OCI-LY7 (cell line): ENCODE results near the gene KLK12. TPM values are rescaled to one million over a fixed set of nuclear protein-coding genes. Genes with fewer than 3 reads are reported as not detected.

Source experiments
- BruUV-seq: library from RNA; stranded (reverse); fragments of 400-500 nt; replicated peaks from 2 replicates; lab custom pipeline; 2021; lab: Mats Ljungman, UMichigan
- CTCF ChIA-PET: fragments of 300-600 bp; sonication (Branson Sonifier 250); formaldehyde crosslinking; loops from one replicate; lab custom pipeline; 2022; ENCODE audit warnings: antibody characterized with exemption; ENCODE audit not compliant: unreplicated experiment; lab: Charles Lee
- POLR2A ChIA-PET: fragments of 300-600 bp; sonication (Branson Sonifier 250); formaldehyde crosslinking; loops from one replicate; lab custom pipeline; 2022; ENCODE audit warnings: antibody characterized with exemption; lab: Charles Lee
- DNase-seq: peaks from one replicate; pipeline ENCODE4 v3.0.0-alpha.2; 2015; ENCODE audit warnings: low spot score
- H2AFZ ChIP-seq: fragments of 200-600 bp; sonication (generic), shearing (Covaris generic); 2 replicates; pipeline ENCODE4 v1.6.1; 2014; ENCODE audit warnings: mild to moderate bottlenecking, antibody characterized with exemption, low read length, moderate library complexity
- H3K27ac ChIP-seq: fragments of 200-600 bp; sonication (generic); 2 replicates; pipeline ENCODE4 v1.5.1; 2014; ENCODE audit warnings: mixed run types, low read depth, mild to moderate bottlenecking, moderate library complexity, low read length, inconsistent platforms; ENCODE audit not compliant: poor library complexity, severe bottlenecking
- H3K36me3 ChIP-seq: fragments of 200-600 bp; sonication (generic); 2 replicates; pipeline ENCODE4 v1.6.1; 2014; ENCODE audit warnings: mild to moderate bottlenecking, antibody characterized with exemption, low read length, moderate library complexity, mixed read lengths; ENCODE audit not compliant: insufficient read depth
- H3K4me1 ChIP-seq: fragments of 200-600 bp; sonication (generic); 2 replicates; pipeline ENCODE4 v1.5.1; 2014; ENCODE audit warnings: mild to moderate bottlenecking, low read length; ENCODE audit not compliant: insufficient read depth, poor library complexity, severe bottlenecking
- H3K4me2 ChIP-seq: fragments of 200-600 bp; sonication (generic); 2 replicates; pipeline ENCODE4 v1.6.1; 2014; ENCODE audit warnings: mild to moderate bottlenecking, low read length
- H3K4me3 ChIP-seq: fragments of 200-600 bp; sonication (generic); 2 replicates; pipeline ENCODE4 v1.5.1; 2014; ENCODE audit warnings: mild to moderate bottlenecking, low read depth, low read length; ENCODE audit not compliant: poor library complexity, severe bottlenecking
- H3K79me2 ChIP-seq: fragments of 200-600 bp; sonication (generic); 2 replicates; pipeline ENCODE4 v1.6.1; 2016; ENCODE audit warnings: low read depth, mild to moderate bottlenecking, low read length, moderate library complexity, mixed read lengths; ENCODE audit not compliant: insufficient read depth
- H3K9me2 ChIP-seq: fragments of 200-600 bp; sonication (generic); 2 replicates; pipeline ENCODE4 v1.6.1; 2016; ENCODE audit warnings: mild to moderate bottlenecking, low read length, mixed read lengths; ENCODE audit not compliant: insufficient read depth
- H3K9me3 ChIP-seq: fragments of 200-600 bp; sonication (generic); 2 replicates; pipeline ENCODE4 v1.6.1; 2014; ENCODE audit warnings: mild to moderate bottlenecking, mixed run types, low read length, mixed read lengths
- H4K20me1 ChIP-seq: fragments of 200-600 bp; sonication (generic); 2 replicates; pipeline ENCODE4 v1.6.1; 2014; ENCODE audit warnings: mild to moderate bottlenecking, antibody characterized with exemption, low read length, moderate library complexity, mixed read lengths; ENCODE audit not compliant: insufficient read depth
- CTCF ChIP-seq: fragments of 200-600 bp; sonication (generic); conservative IDR thresholded peaks from 2 replicates; pipeline ENCODE4 v1.5.1; 2014; ENCODE audit warnings: mild to moderate bottlenecking, antibody characterized with exemption, low read length, moderate library complexity, mixed read lengths
- EZH2phosphoT487 ChIP-seq: fragments of 200-600 bp; sonication (generic); IDR thresholded peaks from 2 replicates; pipeline ENCODE4 v1.6.1; 2018; ENCODE audit warnings: low read depth, borderline replicate concordance, mild to moderate bottlenecking, mixed run types, antibody characterized with exemption, low read length, moderate library complexity, mixed read lengths
- intact Hi-C: fragments of 100-400 bp; cut with micrococcal nuclease; formaldehyde crosslinking; loops from one replicate; pipeline ENCODE4 v1.10.0; 2022; ENCODE audit not compliant: unreplicated experiment
- total RNA-seq, 2 experiments: library from RNA; depleted of rRNA in 1 of 2; stranded (reverse); fragments of >200 nt in 1 of 2; shearing (Covaris generic) in 1 of 2; gene quantifications; 2 replicates each; pipeline ENCODE4 v1.2.3, GENCODE V29; 2014 to 2022

Gene KLK12
- total RNA-seq, 2 experiments from 2014 or later, result not detected

GRCh38 chr19:50979758-50980157, 55.0 kb downstream of the KLK12 start:
- POLR2A ChIA-PET, result no interaction called here
- intact Hi-C loops, result no loop called here
- Histone ChIP-seq H3K79me2 (no peaks in the 10 kb centered on the region), H3K4me2 (no peak overlapping the region), H3K36me3 (no peaks in the 10 kb centered on the region), H3K4me1 (no peaks in the 10 kb centered on the region), H3K4me3 (no peak overlapping the region), H2AFZ (no peak overlapping the region), H3K9me2 (no peaks in the 10 kb centered on the region), H4K20me1 (no peaks in the 10 kb centered on the region), H3K9me3 (no peaks in the 10 kb centered on the region), H3K27ac (no peak overlapping the region)
- CTCF ChIA-PET, result no interaction called here
- no TSS peak for BruUV-seq
- TF ChIP-seq EZH2phosphoT487 (no peak), CTCF (no peak)
- DNase-seq, result no peak

Other genes starting within 250 kb of the KLK12 start
- gene ACP4, start 244.6 kb downstream of the KLK12 start, total RNA-seq (2014; rRNA removed; shearing (Covaris generic)), result not detected in 2 replicates
- not detected in 2 replicates for gene ACP4, start 244.6 kb downstream of the KLK12 start, total RNA-seq (2022)
- gene KLK1, start 211.2 kb downstream of the KLK12 start, total RNA-seq (2014; rRNA removed; shearing (Covaris generic)), result not detected in 2 replicates
- gene KLK1, start 211.2 kb downstream of the KLK12 start, total RNA-seq (2022), result 3.4 and 5.1 TPM in 2 replicates
- not detected in 2 replicates for gene KLK15, start 201.4 kb downstream of the KLK12 start, total RNA-seq (2014; rRNA removed; shearing (Covaris generic))
- not detected in 2 replicates for gene KLK15, start 201.4 kb downstream of the KLK12 start, total RNA-seq (2022)
- gene KLK3, start 180.1 kb downstream of the KLK12 start, total RNA-seq (2014; rRNA removed; shearing (Covaris generic)), result not detected in 2 replicates
- not detected in 2 replicates for gene KLK3, start 180.1 kb downstream of the KLK12 start, total RNA-seq (2022)
- gene KLK2, start 161.6 kb downstream of the KLK12 start, total RNA-seq (2014; rRNA removed; shearing (Covaris generic)), result not detected in 2 replicates
- not detected in 2 replicates for gene KLK2, start 161.6 kb downstream of the KLK12 start, total RNA-seq (2022)
- gene KLK4, start 123.6 kb downstream of the KLK12 start, total RNA-seq (2014; rRNA removed; shearing (Covaris generic)), result not detected in 2 replicates
- not detected in 2 replicates for gene KLK4, start 123.6 kb downstream of the KLK12 start, total RNA-seq (2022)
- not detected in 2 replicates for gene KLK5, start 82.0 kb downstream of the KLK12 start, total RNA-seq (2014; rRNA removed; shearing (Covaris generic))
- not detected in 2 replicates for gene KLK5, start 82.0 kb downstream of the KLK12 start, total RNA-seq (2022)
- not detected in 2 replicates for gene KLK6, start 65.4 kb downstream of the KLK12 start, total RNA-seq (2014; rRNA removed; shearing (Covaris generic))
- gene KLK6, start 65.4 kb downstream of the KLK12 start, total RNA-seq (2022), result not detected in 2 replicates
- gene KLK7, start 51.1 kb downstream of the KLK12 start, total RNA-seq (2014; rRNA removed; shearing (Covaris generic)), result not detected in 2 replicates
- not detected in 2 replicates for gene KLK7, start 51.1 kb downstream of the KLK12 start, total RNA-seq (2022)
- gene KLK8, start 33.4 kb downstream of the KLK12 start, total RNA-seq (2014; rRNA removed; shearing (Covaris generic)), result not detected in 2 replicates
- gene KLK8, start 33.4 kb downstream of the KLK12 start, total RNA-seq (2022), result not detected in 2 replicates
- gene KLK10, start 15.3 kb downstream of the KLK12 start, total RNA-seq (2014; rRNA removed; shearing (Covaris generic)), result not detected in 2 replicates
- not detected in 2 replicates for gene KLK10, start 15.3 kb downstream of the KLK12 start, total RNA-seq (2022)
- not detected in 2 replicates for gene KLK11, start 8.4 kb downstream of the KLK12 start, total RNA-seq (2014; rRNA removed; shearing (Covaris generic))
- not detected in 2 replicates for gene KLK11, start 8.4 kb downstream of the KLK12 start, total RNA-seq (2022)
- gene KLK13, start 30.1 kb upstream of the KLK12 start, total RNA-seq (2014; rRNA removed; shearing (Covaris generic)), result not detected in 2 replicates
- gene KLK13, start 30.1 kb upstream of the KLK12 start, total RNA-seq (2022), result not detected in 2 replicates
- gene KLK14, start 47.9 kb upstream of the KLK12 start, total RNA-seq (2014; rRNA removed; shearing (Covaris generic)), result not detected in 2 replicates
- gene KLK14, start 47.9 kb upstream of the KLK12 start, total RNA-seq (2022), result 0.84 and 0.89 TPM in 2 replicates
- 9.6 and 13.3 TPM in 2 replicates for gene CTU1, start 73.4 kb upstream of the KLK12 start, total RNA-seq (2014; rRNA removed; shearing (Covaris generic))
- 6.9 and 8.3 TPM in 2 replicates for gene CTU1, start 73.4 kb upstream of the KLK12 start, total RNA-seq (2022)
- gene SIGLEC9, start 89.9 kb upstream of the KLK12 start, total RNA-seq (2014; rRNA removed; shearing (Covaris generic)), result not detected in 2 replicates
- not detected in 2 replicates for gene SIGLEC9, start 89.9 kb upstream of the KLK12 start, total RNA-seq (2022)
- gene SIGLEC7, start 107.3 kb upstream of the KLK12 start, total RNA-seq (2014; rRNA removed; shearing (Covaris generic)), result not detected in 2 replicates
- gene SIGLEC7, start 107.3 kb upstream of the KLK12 start, total RNA-seq (2022), result not detected in 2 replicates
- gene CD33, start 190.1 kb upstream of the KLK12 start, total RNA-seq (2014; rRNA removed; shearing (Covaris generic)), result not detected in 2 replicates
- not detected in 2 replicates for gene CD33, start 190.1 kb upstream of the KLK12 start, total RNA-seq (2022)
- not detected in 2 replicates for gene SIGLECL1, start 216.1 kb upstream of the KLK12 start, total RNA-seq (2014; rRNA removed; shearing (Covaris generic))
- not detected in 2 replicates for gene SIGLECL1, start 216.1 kb upstream of the KLK12 start, total RNA-seq (2022)